Stomach (tissue), 4 donors: ENCODE measurements around the gene EMILIN1.
A peak's percentile ranks its signal among the peaks of the same experiment; 100 is the strongest.

ENCODE experiments used
- CTCF ChIP-seq, 7 experiments: fragments of 450-650 bp in 4 of 7; fragments of 200-600 bp in 3 of 7; sonication (generic) in 3 of 7; IDR thresholded peaks; one replicate each; pipeline ENCODE4 v1.5.1; 2016 to 2019; ENCODE audit warnings: antibody characterized with exemption in 7 of 7, control low read depth in 2 of 7, mild to moderate bottlenecking in 1 of 7
- EP300 ChIP-seq: sonication (generic); formaldehyde crosslinking; IDR thresholded peaks from one replicate; pipeline ENCODE4 v1.6.1; 2017; ENCODE audit warnings: antibody characterized with exemption
- POLR2A ChIP-seq, 4 donors: fragments of 450-650 bp; IDR thresholded peaks; one replicate each; pipeline ENCODE4 v1.6.1; 2016; ENCODE audit warnings: antibody characterized with exemption in 4 of 4, control low read depth in 2 of 4, mild to moderate bottlenecking in 1 of 4, moderate library complexity in 1 of 4
- POLR2AphosphoS5 ChIP-seq, 3 donors: sonication (generic); formaldehyde crosslinking; IDR thresholded peaks; one replicate each; pipeline ENCODE4 v1.6.1; 2016; ENCODE audit warnings: antibody characterized with exemption in 3 of 3

GRCh38 chr2:27095745-27096651 is 17.6 kb downstream of the EMILIN1 start:
- TF ChIP-seq CTCF (IDR thresholded peaks at IDR 0.05) (no peak), POLR2A (IDR thresholded peaks at IDR 0.05) (no peak), POLR2AphosphoS5 (IDR thresholded peaks at IDR 0.05) (peak in 2 of 3 donors; percentile 29 to 55), EP300 (no peak)
